Testis (tissue), 2 donors: ENCODE data around the gene SAT2.

Source experiments
- CTCF ChIP-seq, 3 experiments: fragments of 450-650 bp in 2 of 3; fragments of 200-600 bp in 1 of 3; sonication (generic) in 1 of 3; IDR thresholded peaks; one replicate each; pipeline ENCODE4 v1.5.1; 2016 to 2019; ENCODE audit warnings: antibody characterized with exemption in 3 of 3, mild to moderate bottlenecking in 2 of 3, moderate library complexity in 1 of 3
- POLR2A ChIP-seq: fragments of 450-650 bp; IDR thresholded peaks from one replicate; pipeline ENCODE4 v1.6.1; 2017; ENCODE audit warnings: antibody characterized with exemption, mild to moderate bottlenecking, moderate library complexity

- TF ChIP-seq CTCF (IDR thresholded peaks at IDR 0.05) (no peak), POLR2A (no peak)
Observed at GRCh38 chr17:7650509-7651096, 23.0 kb upstream of the SAT2 start, which contains the start of gene ATP1B2.
